A549 (cell line): Measurements from ENCODE around the gene TPCN2. TPM values are rescaled to one million over a fixed set of nuclear protein-coding genes. Genes with fewer than 3 reads are reported as not detected.

ENCODE experiments used
- ATAC-seq, 2 experiments: fragments of 200-7000 bp in 1 of 2; fragments of >200 bp in 1 of 2; cut with Nextera tagmentation in 1 of 2; cut with Tn5 transposase in 1 of 2; 3 replicates each; pipeline versions ENCODE4 v1.8.0 to v1.9.1; 2018 to 2020; ENCODE audit warnings: mild to moderate bottlenecking in 1 of 2, moderate library complexity in 1 of 2
- CTCF ChIA-PET: fragments of 300-600 bp; sonication (Branson Sonifier 250); formaldehyde crosslinking; extraction: SDS; loops from one replicate; lab custom pipeline; 2021; ENCODE audit warnings: antibody characterized with exemption, inconsistent platforms; lab: Yijun Ruan, JAX
- POLR2A ChIA-PET: fragments of 350-600 bp; formaldehyde crosslinking; extraction: SDS; loops from one replicate; lab custom pipeline; 2021; ENCODE audit warnings: antibody characterized with exemption, inconsistent platforms; lab: Yijun Ruan, JAX
- DNase-seq, 2 experiments: peaks; one replicate each; pipeline versions ENCODE4 v3.0.0 to v3.0.0-alpha.2; 2011 to 2016; ENCODE audit warnings: low read depth in 1 of 2, low spot score in 1 of 2
- FAIRE-seq: peaks from 2 replicates; lab custom pipeline; 2011; peaks lifted over from hg19 to GRCh38; lab: Jason Lieb, UNC
- H3K27ac ChIP-seq, 2 experiments: fragments of >200 bp; sonication (Bioruptor Twin); formaldehyde crosslinking; 3 replicates each; pipeline ENCODE4 v1.5.1; 2016 to 2017
- H3K4me1 ChIP-seq: fragments of >200 bp; sonication (Bioruptor Twin); formaldehyde crosslinking; 3 replicates; pipeline ENCODE4 v1.6.1; 2016
- H3K4me2 ChIP-seq: fragments of >200 bp; sonication (Bioruptor Twin); formaldehyde crosslinking; 3 replicates; pipeline ENCODE4 v1.6.1; 2016
- H3K4me3 ChIP-seq: fragments of >200 bp; sonication (Bioruptor Twin); formaldehyde crosslinking; 3 replicates; pipeline ENCODE4 v1.5.1; 2016
- H3K9me3 ChIP-seq: fragments of >200 bp; sonication (Bioruptor Twin); formaldehyde crosslinking; 3 replicates; pipeline ENCODE4 v1.6.1; 2016
- ATOH8 ChIP-seq: fragments of 250-450 bp; sonication (Bioruptor Pico); IDR thresholded peaks from 2 replicates; pipeline ENCODE4 v1.5.0; 2020; ENCODE audit warnings: low read depth, mild to moderate bottlenecking, moderate library complexity
- BCL3 ChIP-seq: fragments of >200 bp; sonication (Bioruptor Twin); formaldehyde crosslinking; IDR thresholded peaks from 3 replicates; pipeline ENCODE4 v1.6.1; 2016
- CBX8 ChIP-seq: fragments of 200-600 bp; sonication (generic); IDR thresholded peaks from 2 replicates; pipeline ENCODE4 v1.6.1; 2016
- EHMT2 ChIP-seq: fragments of 200-600 bp; sonication (generic); IDR thresholded peaks from 2 replicates; pipeline ENCODE4 v1.6.1; 2016; ENCODE audit warnings: antibody characterized with exemption, low read depth, mild to moderate bottlenecking, moderate library complexity
- EP300 ChIP-seq, 2 experiments: fragments of >200 bp; sonication (Bioruptor Twin); formaldehyde crosslinking; IDR thresholded peaks; 2 replicates in 1 of 2; 3 replicates in 1 of 2; pipeline ENCODE4 v1.6.1; 2016 to 2017
- FOSL2 ChIP-seq, 2 experiments: fragments of 450-650 bp in 1 of 2; fragments of >200 bp in 1 of 2; sonication (Bioruptor Twin) in 1 of 2; formaldehyde crosslinking; IDR thresholded peaks; 2 replicates each; pipeline versions ENCODE4 v1.5.0 to v1.6.1; 2016 to 2020; ENCODE audit warnings: mild to moderate bottlenecking in 1 of 2, moderate library complexity in 1 of 2
- GATA3 ChIP-seq: IDR thresholded peaks from 2 replicates; pipeline ENCODE4 v1.6.1; 2012; ENCODE audit warnings: borderline replicate concordance
- HDAC2 ChIP-seq: fragments of 200-600 bp; sonication (generic); IDR thresholded peaks from 2 replicates; pipeline ENCODE4 v1.6.1; 2016
- HES2 ChIP-seq: fragments of >200 bp; sonication (Bioruptor Twin); formaldehyde crosslinking; IDR thresholded peaks from 2 replicates; pipeline ENCODE4 v1.6.1; 2016
- HEYL ChIP-seq: fragments of 250-450 bp; sonication (Bioruptor Pico); IDR thresholded peaks from 2 replicates; pipeline ENCODE4 v1.8.0; 2021; ENCODE audit warnings: mild to moderate bottlenecking, moderate library complexity
- HOXA7 ChIP-seq: fragments of 250-450 bp; sonication (Bioruptor Pico); IDR thresholded peaks from 2 replicates; pipeline ENCODE4 v1.5.0; 2020; ENCODE audit warnings: mild to moderate bottlenecking, moderate library complexity
- HOXB13 ChIP-seq: fragments of 250-450 bp; sonication (Bioruptor Pico); IDR thresholded peaks from 2 replicates; pipeline ENCODE4 v1.5.0; 2020; ENCODE audit warnings: low read depth, mild to moderate bottlenecking, moderate library complexity
- MAFK ChIP-seq: fragments of 450-650 bp; IDR thresholded peaks from 2 replicates; pipeline ENCODE4 v1.6.1; 2014; ENCODE audit not compliant: partially characterized antibody
- NPAS2 ChIP-seq: fragments of 250-450 bp; sonication (Bioruptor Pico); IDR thresholded peaks from 2 replicates; pipeline ENCODE4 v1.8.0; 2022; ENCODE audit warnings: mild to moderate bottlenecking, moderate library complexity, borderline replicate concordance
- PHF8 ChIP-seq: fragments of 200-600 bp; sonication (generic); IDR thresholded peaks from 2 replicates; pipeline ENCODE4 v1.6.1; 2016; ENCODE audit warnings: low read depth, mild to moderate bottlenecking, antibody characterized with exemption, moderate library complexity, borderline replicate concordance
- POLR2AphosphoS2 ChIP-seq: conservative IDR thresholded peaks from 2 replicates; pipeline ENCODE4 v1.6.1; 2012; ENCODE audit warnings: low read length, improper control_type of control experiment, inconsistent platforms
- RAD21 ChIP-seq, 2 experiments: fragments of >200 bp in 1 of 2; sonication (Bioruptor Twin) in 1 of 2; formaldehyde crosslinking in 1 of 2; IDR thresholded peaks in 1 of 2; conservative IDR thresholded peaks in 1 of 2; 2 replicates in 1 of 2; 3 replicates in 1 of 2; pipeline ENCODE4 v1.6.1; 2012 to 2018; ENCODE audit warnings: inconsistent platforms in 1 of 2
- SREBF2 ChIP-seq: fragments of 450-650 bp; IDR thresholded peaks from 2 replicates; pipeline ENCODE4 v1.6.1; 2014; ENCODE audit warnings: mild to moderate bottlenecking, moderate library complexity
- TP53 ChIP-seq: fragments of 250-450 bp; sonication (Bioruptor Pico); IDR thresholded peaks from 2 replicates; pipeline ENCODE4 v1.5.0; 2021; ENCODE audit warnings: mild to moderate bottlenecking, moderate library complexity
- ZSCAN20 ChIP-seq: fragments of 250-450 bp; sonication (Bioruptor Pico); IDR thresholded peaks from 2 replicates; pipeline ENCODE4 v1.8.0; 2022; ENCODE audit warnings: mild to moderate bottlenecking, moderate library complexity
- WGBS: methylation state at CpG from one replicate; pipeline ENCODE4 v1.1.6; 2017; ENCODE audit errors: missing lambda C conversion rate; 5-methylcytosine and 5-hydroxymethylcytosine counted together
- polyA plus RNA-seq, 4 experiments: library from polyadenylated mRNA; depleted of rRNA in 3 of 4; stranded (reverse); fragments of >200 nt; fragmentation: RNase III in 1 of 4; extraction: RNeasy Plus Mini Kit Qiagen cat#74134 plus additional on column Dnase treatment in 1 of 4; gene quantifications; 2 replicates in 3 of 4; 3 replicates in 1 of 4; pipeline ENCODE4 v1.2.3, GENCODE V29; 2011 to 2017
- TF ChIP-seq, protein P1 (sequence below): IDR thresholded peaks from 2 replicates; pipeline ENCODE4 v1.6.1; 2012; ENCODE audit warnings: low read depth, borderline replicate concordance
- TF ChIP-seq, protein P2 (sequence below): fragments of 150-350 bp; IDR thresholded peaks from 2 replicates; pipeline ENCODE4 v1.6.1; 2014; ENCODE audit warnings: low read depth, mild to moderate bottlenecking, low read length

TPCN2 gene
- polyA plus RNA-seq, 2 of the 4 experiments (the other 2 are of a cell fraction) = 8.1 to 8.8 TPM

DNA sequence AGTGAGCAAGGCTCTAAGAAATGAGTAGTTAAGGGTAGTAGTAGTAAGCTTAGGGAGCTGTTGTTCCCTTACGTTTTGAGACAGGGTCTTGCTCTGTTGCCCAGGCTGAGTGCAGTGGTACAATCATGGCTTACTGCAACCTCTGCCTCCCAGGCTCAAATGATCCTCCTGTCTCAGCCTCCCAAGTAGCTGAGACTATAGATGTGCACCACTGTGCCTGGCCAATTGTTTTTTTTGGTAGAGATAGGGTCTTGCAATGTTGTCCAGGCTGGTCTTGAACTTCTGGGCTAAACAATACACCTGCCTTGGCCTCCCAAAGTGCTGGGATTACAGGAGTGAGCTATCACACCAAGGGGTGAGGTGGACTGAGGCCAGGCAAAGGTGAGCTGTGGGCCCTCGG lies 117.0 kb downstream of the TPCN2 start:
- no peak for ATAC-seq
- TF ChIP-seq HOXB13 (CRISPR knock-in tag) (no peak), EHMT2 (no peak), EP300 (IDR thresholded peaks at IDR 0.05) (no peak), HDAC2 (no peak), BCL3 (no peak), ZSCAN20 (CRISPR knock-in tag) (no peak), GATA3 (no peak), TP53 (CRISPR knock-in tag) (no peak), MAFK (no peak), HES2 (no peak), CBX8 (no peak), POLR2AphosphoS2 (no peak), NPAS2 (CRISPR knock-in tag) (no peak), HOXA7 (CRISPR knock-in tag) (no peak), SREBF2 (no peak), ATOH8 (CRISPR knock-in tag) (no peak), HEYL (no peak), PHF8 (no peak)
- TF ChIP-seq, protein P1, sequence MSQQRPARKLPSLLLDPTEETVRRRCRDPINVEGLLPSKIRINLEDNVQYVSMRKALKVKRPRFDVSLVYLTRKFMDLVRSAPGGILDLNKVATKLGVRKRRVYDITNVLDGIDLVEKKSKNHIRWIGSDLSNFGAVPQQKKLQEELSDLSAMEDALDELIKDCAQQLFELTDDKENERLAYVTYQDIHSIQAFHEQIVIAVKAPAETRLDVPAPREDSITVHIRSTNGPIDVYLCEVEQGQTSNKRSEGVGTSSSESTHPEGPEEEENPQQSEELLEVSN = no peak
- TF ChIP-seq, protein P2, sequence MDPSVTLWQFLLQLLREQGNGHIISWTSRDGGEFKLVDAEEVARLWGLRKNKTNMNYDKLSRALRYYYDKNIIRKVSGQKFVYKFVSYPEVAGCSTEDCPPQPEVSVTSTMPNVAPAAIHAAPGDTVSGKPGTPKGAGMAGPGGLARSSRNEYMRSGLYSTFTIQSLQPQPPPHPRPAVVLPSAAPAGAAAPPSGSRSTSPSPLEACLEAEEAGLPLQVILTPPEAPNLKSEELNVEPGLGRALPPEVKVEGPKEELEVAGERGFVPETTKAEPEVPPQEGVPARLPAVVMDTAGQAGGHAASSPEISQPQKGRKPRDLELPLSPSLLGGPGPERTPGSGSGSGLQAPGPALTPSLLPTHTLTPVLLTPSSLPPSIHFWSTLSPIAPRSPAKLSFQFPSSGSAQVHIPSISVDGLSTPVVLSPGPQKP = no peak
- 70% methylated on average over 1 of the region's 2 CpGs for WGBS
- FAIRE-seq = no peak
- CTCF ChIA-PET = interaction anchor here (0.8 to 1.5 kb wide), 4 partner anchors 10 to 484 kb away, joined by 3 to 7 read pairs (median 4); partner anchors contain the start of gene SMIM38
- Histone ChIP-seq H3K4me1 (peaks cover 25% of the 10 kb centered on the region), H3K4me3 (no peak overlapping the region), H3K27ac (peak overlapping the region; percentile 26 to 69; a peak in 5 of 6 replicates), H3K4me2 (no peak overlapping the region; the same call in 2 of the 3 replicates), H3K9me3 (peaks cover 3% of the 10 kb centered on the region; the same call in 1 of the 3 replicates)
- no peak for DNase-seq
- POLR2A ChIA-PET = no interaction called here

- CTCF ChIA-PET = interaction anchor here (0.8 to 1.5 kb wide), 5 partner anchors 11 to 483 kb away, joined by 3 to 7 read pairs (median 4); partner anchors contain the start of gene SMIM38
- WGBS = 28% methylated on average over 19 of the region's 21 CpGs
- H3K4me1 ChIP-seq = peaks cover 25% of the 10 kb centered on the region
- H3K4me2 ChIP-seq = peak overlapping the region; percentile 52
- H3K27ac ChIP-seq = peak overlapping the region; percentile 31 to 75; a peak in 5 of 6 replicates
- POLR2A ChIA-PET = no interaction called here
- H3K9me3 ChIP-seq = peaks cover 3% of the 10 kb centered on the region; the same call in 1 of the 3 replicates
- peak; percentile 72 to 89 for DNase-seq
- TF ChIP-seq FOSL2 (IDR thresholded peaks at IDR 0.05) (peak; percentile 64), FOSL2 (CRISPR knock-in tag; IDR thresholded peaks at IDR 0.05) (peak; percentile 74), HEYL (no peak), RAD21 (conservative IDR thresholded peaks at IDR 0.05 in 1 of 2, IDR thresholded peaks at IDR 0.05 in 1 of 2) (peak; percentile 15 to 25; a peak in 1 of 5 replicates)
- peak; percentile 89 to 95 for ATAC-seq
- H3K4me3 ChIP-seq = no peak overlapping the region
- no peak for FAIRE-seq
Measured at GRCh38 chr11:69166218-69167115, 117.7 kb downstream of the TPCN2 start.
